MM.1S (cell line): ENCODE data around the gene MAP2.

Experiments
- CTCF ChIP-seq: fragments of 300-600 bp; sonication (generic); IDR thresholded peaks from 2 replicates; pipeline ENCODE4 v1.5.1; 2016; ENCODE audit warnings: antibody characterized with exemption, low read length, mixed read lengths
- EZH2 ChIP-seq: fragments of 300-600 bp; sonication (generic); optimal IDR thresholded peaks from 2 replicates; pipeline ENCODE3; 2017; ENCODE audit warnings: low read depth, mild to moderate bottlenecking, antibody characterized with exemption, low read length, mixed read lengths

- no peak for TF ChIP-seq EZH2
- TF ChIP-seq CTCF: no peak
Observed at GRCh38 chr2:209526561-209526960, 102.7 kb downstream of the MAP2 start.
